DND-41 (cell line): ENCODE results near the gene APLN.

Experiments
- CTCF ChIP-seq: IDR thresholded peaks from 2 replicates; pipeline ENCODE4 v1.5.1; 2012; ENCODE audit warnings: borderline replicate concordance, low read length, moderate library complexity, mild to moderate bottlenecking; ENCODE audit not compliant: poor library complexity, severe bottlenecking; ENCODE audit errors: extremely low read depth
- EZH2 ChIP-seq: IDR thresholded peaks from 3 replicates; pipeline ENCODE4 v1.6.1; 2012; ENCODE audit warnings: borderline replicate concordance, low read depth, mild to moderate bottlenecking, moderate library complexity, low read length, inconsistent platforms; ENCODE audit not compliant: severe bottlenecking

GRCh38 chrX:129631849-129632248 is 22.9 kb downstream of the APLN start:
- TF ChIP-seq CTCF = no peak
- TF ChIP-seq EZH2 = no peak
